HepG2 (cell line): ENCODE results near the gene ZIK1. TPM values are rescaled to one million over a fixed set of nuclear protein-coding genes. Genes with fewer than 3 reads are reported as not detected.
A peak's percentile ranks its signal among the peaks of the same experiment; 100 is the strongest.

ENCODE experiments used
- AFF4 ChIP-seq: sonication (generic); formaldehyde crosslinking; IDR thresholded peaks from 2 replicates; pipeline ENCODE4 v1.4.0; 2020; ENCODE audit warnings: missing genetic modification reagents
- RELA ChIP-seq: sonication (generic); formaldehyde crosslinking; IDR thresholded peaks from 2 replicates; pipeline ENCODE4 v1.4.0; 2020; ENCODE audit warnings: missing genetic modification reagents
- SIX1 ChIP-seq: sonication (generic); formaldehyde crosslinking; IDR thresholded peaks from 2 replicates; pipeline ENCODE4 v1.4.0; 2020; ENCODE audit warnings: missing genetic modification reagents, borderline replicate concordance
- SNAPC4 ChIP-seq: sonication (generic); formaldehyde crosslinking; IDR thresholded peaks from 2 replicates; pipeline ENCODE4 v1.4.0; 2020; ENCODE audit warnings: mild to moderate bottlenecking, missing genetic modification reagents
- SOX13 ChIP-seq, 3 experiments: fragments of 450-650 bp in 1 of 3; sonication (generic) in 1 of 3; formaldehyde crosslinking in 1 of 3; IDR thresholded peaks in 2 of 3; conservative IDR thresholded peaks in 1 of 3; 2 replicates each; pipeline versions ENCODE4 v1.5.0 to v1.6.1; 2016 to 2020; ENCODE audit warnings: antibody characterized with exemption in 1 of 3, mild to moderate bottlenecking in 1 of 3, missing compliant biosample characterization in 1 of 3, missing genetic modification reagents in 1 of 3, moderate library complexity in 1 of 3
- TP53 ChIP-seq: sonication (generic); formaldehyde crosslinking; conservative IDR thresholded peaks from 2 replicates; pipeline ENCODE4 v1.4.0; 2020; ENCODE audit warnings: missing genetic modification reagents
- ZBTB38 ChIP-seq: sonication (generic); formaldehyde crosslinking; IDR thresholded peaks from 2 replicates; pipeline ENCODE4 v1.5.1; 2020; ENCODE audit warnings: mild to moderate bottlenecking, missing genetic modification reagents
- ZFAT ChIP-seq: sonication (generic); formaldehyde crosslinking; conservative IDR thresholded peaks from 2 replicates; pipeline ENCODE4 v1.8.1; 2023; ENCODE audit warnings: missing genetic modification reagents, inconsistent platforms
- ZNF17 ChIP-seq: sonication (generic); formaldehyde crosslinking; IDR thresholded peaks from 2 replicates; pipeline ENCODE4 v1.5.0; 2020; ENCODE audit warnings: mild to moderate bottlenecking, missing genetic modification reagents
- ZNF263 ChIP-seq: sonication (generic); formaldehyde crosslinking; IDR thresholded peaks from 2 replicates; pipeline ENCODE4 v1.4.0; 2020; ENCODE audit warnings: missing genetic modification reagents
- ZNF282 ChIP-seq: fragments of 450-650 bp; IDR thresholded peaks from 2 replicates; pipeline ENCODE4 v1.6.1; 2018; ENCODE audit not compliant: partially characterized antibody
- ZNF710 ChIP-seq: sonication (generic); formaldehyde crosslinking; IDR thresholded peaks from 2 replicates; pipeline ENCODE4 v1.5.0; 2020; ENCODE audit warnings: mild to moderate bottlenecking, missing genetic modification reagents, borderline replicate concordance
- ZNF788 ChIP-seq: sonication (generic); formaldehyde crosslinking; IDR thresholded peaks from 2 replicates; pipeline ENCODE4 v1.5.0; 2020; ENCODE audit warnings: mild to moderate bottlenecking, missing genetic modification reagents, borderline replicate concordance
- polyA plus RNA-seq, 8 experiments: library from polyadenylated mRNA; depleted of rRNA in 3 of 8; stranded (reverse) in 7 of 8; unstranded in 1 of 8; fragments of >200 nt; fragmentation: Illumina TruSeq in 4 of 8; extraction: Trizol in 4 of 8; gene quantifications; 2 replicates each; pipeline versions ENCODE4 v1.2.1 to v1.2.3, GENCODE V29; 2011 to 2016; ENCODE audit warnings: low read depth in 4 of 8, missing spikeins in 1 of 8, mixed read lengths in 1 of 8; ENCODE audit not compliant: insufficient read depth in 1 of 8
- total RNA-seq, 5 experiments: library from RNA; depleted of rRNA; stranded (reverse); fragments of >200 nt; fragmentation: Illumina TruSeq; extraction: Trizol; gene quantifications; 2 replicates each; pipeline ENCODE4 v1.2.3, GENCODE V29; 2016; ENCODE audit warnings: low read depth in 1 of 5
- TF ChIP-seq, protein P1 (sequence below): sonication (generic); formaldehyde crosslinking; conservative IDR thresholded peaks from 2 replicates; pipeline ENCODE4 v1.5.0; 2020; ENCODE audit warnings: missing genetic modification reagents

The ZIK1 gene
- total and polyA plus RNA-seq, 2 of the 13 experiments (the other 11 are each of a cell fraction or from before 2014, with no cell fraction given) = 2.1 to 7.2 TPM

DNA sequence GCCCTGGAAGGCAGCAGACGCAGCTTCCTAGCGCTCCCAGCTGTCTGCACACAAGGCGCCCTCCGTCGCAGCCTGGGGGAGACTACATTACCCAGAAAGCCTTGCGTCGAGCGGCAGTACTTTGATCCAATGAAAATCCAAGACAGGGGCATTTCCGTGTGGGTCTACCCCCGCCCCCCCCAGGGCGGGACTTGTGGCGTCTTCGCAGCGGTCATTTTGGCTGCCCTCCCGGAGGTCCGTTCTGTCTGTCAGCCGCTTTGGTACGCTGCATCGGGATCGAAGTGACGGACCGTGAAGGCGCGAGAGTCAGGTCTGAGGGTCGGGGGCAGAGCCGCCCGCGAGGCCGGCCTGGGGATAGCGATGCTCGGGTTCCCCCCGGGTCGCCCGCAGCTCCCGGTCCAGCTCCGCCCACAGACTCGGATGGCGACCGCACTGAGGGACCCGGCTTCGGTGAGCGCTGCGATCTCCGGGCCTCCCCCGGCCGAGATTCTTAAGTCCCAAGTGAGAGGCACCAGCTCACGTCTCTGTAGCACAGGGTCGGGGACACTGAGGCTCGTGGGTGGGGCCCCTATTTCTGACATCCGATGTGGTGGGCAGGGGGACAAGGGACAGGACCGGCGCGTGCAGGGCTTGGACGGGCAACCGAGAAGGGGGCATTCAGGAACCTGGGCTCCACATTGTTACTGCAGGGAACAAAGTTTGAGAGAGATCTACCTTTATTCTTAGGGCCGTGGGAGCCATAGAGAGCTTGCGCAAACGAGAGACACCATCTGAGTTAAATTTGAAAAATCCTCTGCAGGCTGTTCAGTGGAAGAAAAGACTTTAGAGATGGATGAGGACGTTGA lies 49.3 kb downstream of the ZIK1 start, which contains the start of gene ZNF211 (continued):
- TF ChIP-seq SNAPC4 (CRISPR knock-in tag) = no peak
- 0 out of 2 replicates have a peak, but pooled peaks have one; percentile 28 for TF ChIP-seq ZNF710 (CRISPR knock-in tag)
- TF ChIP-seq ZNF788 (CRISPR knock-in tag) = peak; percentile 53; the same call in 1 of the 2 replicates
- no peak for TF ChIP-seq AFF4
- TF ChIP-seq, protein P1, sequence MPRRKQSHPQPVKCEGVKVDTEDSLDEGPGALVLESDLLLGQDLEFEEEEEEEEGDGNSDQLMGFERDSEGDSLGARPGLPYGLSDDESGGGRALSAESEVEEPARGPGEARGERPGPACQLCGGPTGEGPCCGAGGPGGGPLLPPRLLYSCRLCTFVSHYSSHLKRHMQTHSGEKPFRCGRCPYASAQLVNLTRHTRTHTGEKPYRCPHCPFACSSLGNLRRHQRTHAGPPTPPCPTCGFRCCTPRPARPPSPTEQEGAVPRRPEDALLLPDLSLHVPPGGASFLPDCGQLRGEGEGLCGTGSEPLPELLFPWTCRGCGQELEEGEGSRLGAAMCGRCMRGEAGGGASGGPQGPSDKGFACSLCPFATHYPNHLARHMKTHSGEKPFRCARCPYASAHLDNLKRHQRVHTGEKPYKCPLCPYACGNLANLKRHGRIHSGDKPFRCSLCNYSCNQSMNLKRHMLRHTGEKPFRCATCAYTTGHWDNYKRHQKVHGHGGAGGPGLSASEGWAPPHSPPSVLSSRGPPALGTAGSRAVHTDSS (CRISPR knock-in tag) = no peak
- no peak for TF ChIP-seq SOX13 (IDR thresholded peaks at IDR 0.05)
- TF ChIP-seq SOX13 (CRISPR knock-in tag; conservative IDR thresholded peaks at IDR 0.05 in 1 of 2, IDR thresholded peaks at IDR 0.05 in 1 of 2) = no peak
- no peak for TF ChIP-seq TP53
- TF ChIP-seq ZNF17 (CRISPR knock-in tag) = no peak
- no peak for TF ChIP-seq ZFAT (CRISPR knock-in tag)
- TF ChIP-seq ZNF263 (CRISPR knock-in tag) = no peak
- no peak for TF ChIP-seq ZNF282
- peak; percentile 65; the same call in 1 of the 2 replicates for TF ChIP-seq RELA (CRISPR knock-in tag)
- 0 out of 2 replicates have a peak, but pooled peaks have one; percentile 49 for TF ChIP-seq ZBTB38 (CRISPR knock-in tag)
- TF ChIP-seq SIX1 (CRISPR knock-in tag) = no peak
